GF-D8 (cell line): Measurements from ENCODE around the gene MYPN.
"Not testable (repeated sequence)": the region's sequence is repeated elsewhere in the genome, so short reads cannot be mapped to it uniquely, and the experiment has no call there.

Experiments used
- DNase-seq: peaks from one replicate; lab custom pipeline; 2025; lab: John Stamatoyannopoulos, UW

The MYPN gene, protein sequence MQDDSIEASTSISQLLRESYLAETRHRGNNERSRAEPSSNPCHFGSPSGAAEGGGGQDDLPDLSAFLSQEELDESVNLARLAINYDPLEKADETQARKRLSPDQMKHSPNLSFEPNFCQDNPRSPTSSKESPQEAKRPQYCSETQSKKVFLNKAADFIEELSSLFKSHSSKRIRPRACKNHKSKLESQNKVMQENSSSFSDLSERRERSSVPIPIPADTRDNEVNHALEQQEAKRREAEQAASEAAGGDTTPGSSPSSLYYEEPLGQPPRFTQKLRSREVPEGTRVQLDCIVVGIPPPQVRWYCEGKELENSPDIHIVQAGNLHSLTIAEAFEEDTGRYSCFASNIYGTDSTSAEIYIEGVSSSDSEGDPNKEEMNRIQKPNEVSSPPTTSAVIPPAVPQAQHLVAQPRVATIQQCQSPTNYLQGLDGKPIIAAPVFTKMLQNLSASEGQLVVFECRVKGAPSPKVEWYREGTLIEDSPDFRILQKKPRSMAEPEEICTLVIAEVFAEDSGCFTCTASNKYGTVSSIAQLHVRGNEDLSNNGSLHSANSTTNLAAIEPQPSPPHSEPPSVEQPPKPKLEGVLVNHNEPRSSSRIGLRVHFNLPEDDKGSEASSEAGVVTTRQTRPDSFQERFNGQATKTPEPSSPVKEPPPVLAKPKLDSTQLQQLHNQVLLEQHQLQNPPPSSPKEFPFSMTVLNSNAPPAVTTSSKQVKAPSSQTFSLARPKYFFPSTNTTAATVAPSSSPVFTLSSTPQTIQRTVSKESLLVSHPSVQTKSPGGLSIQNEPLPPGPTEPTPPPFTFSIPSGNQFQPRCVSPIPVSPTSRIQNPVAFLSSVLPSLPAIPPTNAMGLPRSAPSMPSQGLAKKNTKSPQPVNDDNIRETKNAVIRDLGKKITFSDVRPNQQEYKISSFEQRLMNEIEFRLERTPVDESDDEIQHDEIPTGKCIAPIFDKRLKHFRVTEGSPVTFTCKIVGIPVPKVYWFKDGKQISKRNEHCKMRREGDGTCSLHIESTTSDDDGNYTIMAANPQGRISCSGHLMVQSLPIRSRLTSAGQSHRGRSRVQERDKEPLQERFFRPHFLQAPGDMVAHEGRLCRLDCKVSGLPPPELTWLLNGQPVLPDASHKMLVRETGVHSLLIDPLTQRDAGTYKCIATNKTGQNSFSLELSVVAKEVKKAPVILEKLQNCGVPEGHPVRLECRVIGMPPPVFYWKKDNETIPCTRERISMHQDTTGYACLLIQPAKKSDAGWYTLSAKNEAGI (N-terminal part only)

DNA sequence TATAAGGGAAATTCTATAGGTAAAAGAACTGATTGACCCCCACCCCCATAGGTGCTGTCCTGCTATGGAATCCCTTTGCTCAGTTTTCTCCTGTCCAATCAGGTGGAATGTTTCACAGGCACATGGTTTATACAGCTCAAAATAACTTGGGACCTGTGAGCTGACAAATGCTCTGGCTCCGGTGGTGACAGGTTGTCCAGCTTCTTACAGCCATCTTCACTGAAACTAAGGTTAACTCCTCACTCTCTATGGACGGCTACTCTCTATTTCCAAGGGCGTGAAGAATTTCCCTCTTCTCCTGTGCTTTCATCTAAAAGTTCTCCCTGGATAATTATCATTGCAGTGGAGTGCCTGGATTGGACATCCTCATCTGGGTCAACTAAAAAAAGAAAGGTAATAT is at the start of gene MYPN:
MYPN (plus strand) TSS at position 158 of the 400 bp plus-strand sequence. CDS start 11,951 bp downstream, outside the sequence.
- no peak for DNase-seq

DNA sequence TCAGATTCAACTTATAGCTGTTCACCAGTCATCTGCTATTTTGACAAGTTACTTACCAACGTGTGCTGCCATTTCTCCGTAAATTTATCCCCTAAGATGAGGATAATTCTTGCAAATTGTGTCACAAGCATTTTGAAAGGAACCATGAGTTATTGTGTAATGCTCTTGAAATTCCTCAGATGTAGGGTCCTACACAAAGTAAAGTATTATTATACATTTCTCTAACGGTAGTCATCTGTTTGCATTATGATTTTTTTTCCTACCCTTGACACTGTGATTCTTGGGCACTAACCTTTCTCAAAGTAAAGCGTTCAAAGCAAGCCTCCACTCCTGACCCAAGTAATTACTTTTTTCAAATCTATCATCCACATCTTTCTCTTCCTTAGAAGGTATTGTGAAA is 42.3 kb upstream of the MYPN start:
- no peak for DNase-seq

DNA sequence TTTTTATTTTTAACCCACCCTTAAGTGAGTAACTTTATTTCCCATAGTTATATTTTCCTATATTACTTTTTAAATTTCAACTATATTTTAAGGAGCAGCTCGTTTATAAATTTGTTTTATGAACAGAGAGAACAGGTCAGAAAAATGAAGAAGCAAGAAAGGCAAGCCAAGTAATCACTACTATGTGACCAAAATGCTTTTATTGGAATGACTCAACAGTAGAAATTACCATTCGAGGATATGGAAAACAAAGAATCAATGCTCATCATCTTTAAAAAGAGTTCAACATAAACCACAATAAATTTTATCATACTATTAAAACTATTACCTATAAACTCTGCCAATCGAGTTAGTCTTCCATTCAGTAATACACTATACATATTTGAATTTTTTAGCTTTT is 41.8 kb upstream of the MYPN start:
- no peak for DNase-seq

DNA sequence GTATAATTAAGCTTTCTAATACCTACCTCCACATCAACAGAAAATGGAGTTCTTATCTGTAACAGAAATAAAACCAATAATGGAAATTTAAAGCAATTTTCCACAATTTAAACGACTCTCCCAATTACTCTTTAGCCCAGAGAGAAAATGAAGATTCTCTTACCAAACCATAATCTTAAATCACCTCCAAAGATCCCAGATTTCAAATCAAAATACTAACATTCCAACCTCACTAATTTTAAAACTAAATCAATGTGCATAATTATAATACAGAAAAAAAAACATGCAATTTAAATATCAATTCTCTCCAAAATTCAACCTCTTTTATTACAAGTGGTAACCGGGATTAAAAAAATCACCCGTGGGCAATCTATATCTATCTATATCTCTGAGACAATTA is 35.7 kb upstream of the MYPN start:
- DNase-seq, result no peak

DNA sequence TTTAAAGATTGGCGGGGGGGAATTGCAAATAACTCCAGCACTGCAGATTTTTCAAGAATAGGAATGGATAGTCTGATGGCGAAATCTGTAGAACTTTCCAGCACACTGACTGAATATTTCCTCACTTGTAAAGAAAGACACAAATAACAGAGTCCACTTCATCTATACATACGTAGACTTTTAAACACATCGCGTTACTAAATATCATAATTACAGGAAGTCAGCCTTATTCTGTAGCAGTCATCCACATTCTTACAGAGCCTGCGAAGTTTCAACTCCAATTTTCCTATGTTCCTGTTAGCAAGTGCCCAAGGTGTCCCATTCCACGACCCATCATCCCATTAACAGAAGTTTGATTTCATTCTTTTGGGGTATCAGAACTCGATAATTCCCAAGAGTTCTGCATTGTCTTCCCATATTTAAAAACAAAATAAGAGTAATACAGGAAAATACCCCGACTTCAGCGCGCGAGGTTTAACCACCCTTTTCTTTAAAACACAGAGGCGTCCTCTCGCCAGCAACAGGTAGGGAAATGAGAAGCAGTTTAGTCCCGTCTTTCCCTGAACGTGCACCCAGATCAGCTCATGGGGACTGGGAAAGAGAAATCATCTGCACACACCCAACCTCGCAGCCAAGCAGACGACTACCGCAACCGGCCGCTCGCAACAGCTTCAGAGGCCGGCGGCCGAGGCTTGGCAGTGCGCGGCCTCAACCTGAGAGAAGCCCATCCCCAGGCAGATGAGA is 35.1 kb upstream of the MYPN start:
- no peak for DNase-seq

DNA sequence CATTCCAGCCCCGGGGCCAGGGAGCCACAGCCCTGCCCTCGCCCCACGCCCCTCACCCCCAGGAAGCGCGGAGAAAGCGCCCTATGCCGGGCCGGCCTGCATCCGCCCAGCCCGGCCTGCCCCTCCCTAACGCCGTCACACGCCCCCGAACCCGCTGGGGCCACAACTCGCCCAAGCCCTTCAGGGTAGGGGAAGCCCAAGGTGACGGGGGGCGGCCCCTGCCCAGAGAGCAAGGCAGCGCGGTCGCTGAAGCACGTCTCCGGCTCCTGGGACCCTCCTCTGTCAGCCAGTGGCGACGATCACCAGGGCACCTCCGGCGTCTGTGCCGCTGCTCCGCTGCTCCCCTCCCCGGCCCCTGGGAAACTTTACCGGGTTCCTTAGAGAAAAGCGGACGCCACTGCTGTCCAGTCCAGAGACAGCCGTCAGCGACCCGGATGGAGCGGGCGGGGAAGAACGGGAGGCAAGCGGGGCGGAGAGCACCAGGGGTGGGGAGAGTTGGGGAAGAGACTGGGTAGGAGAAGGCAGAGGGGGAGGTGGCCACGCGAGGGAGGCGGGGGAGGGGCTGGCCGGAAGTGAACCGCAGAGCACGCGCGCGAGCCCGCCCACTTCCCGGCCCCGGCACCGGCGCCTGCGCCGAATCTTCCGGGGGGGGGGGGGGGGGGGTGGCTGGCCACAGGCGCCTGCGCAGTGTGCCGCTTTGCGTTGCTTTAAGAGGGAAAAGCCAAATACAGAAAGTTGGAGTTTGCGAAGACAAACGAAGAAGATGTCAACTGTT is 34.3 kb upstream of the MYPN start, which contains the start of gene HERC4:
HERC4 (minus strand) TSS at position 509 of the 775 bp plus-strand sequence. CDS start 2,175 bp downstream, outside the sequence.
- peak; percentile 68 for DNase-seq

DNA sequence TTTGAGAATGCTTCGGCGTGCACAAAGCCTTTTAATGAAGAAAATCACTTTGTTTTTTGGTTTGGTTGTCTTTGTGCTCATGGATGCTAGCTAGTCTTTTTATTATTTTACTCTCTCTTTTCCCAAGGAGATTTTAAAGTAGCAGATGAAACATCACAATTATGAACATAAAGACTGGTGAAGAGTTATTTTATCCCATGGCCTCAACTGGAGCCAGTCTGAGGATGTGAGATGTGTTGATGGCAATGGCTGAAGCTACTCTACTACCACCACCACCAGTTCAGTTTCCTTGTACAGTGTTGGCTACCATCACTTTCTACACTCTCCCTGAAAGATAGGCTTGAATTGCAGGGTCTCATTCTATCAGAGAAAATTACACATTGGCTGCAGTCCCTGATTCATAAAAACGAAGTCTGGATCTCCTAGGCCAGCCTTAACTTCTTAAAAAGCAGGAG is 33.7 kb upstream of the MYPN start:
- DNase-seq, result no peak

DNA sequence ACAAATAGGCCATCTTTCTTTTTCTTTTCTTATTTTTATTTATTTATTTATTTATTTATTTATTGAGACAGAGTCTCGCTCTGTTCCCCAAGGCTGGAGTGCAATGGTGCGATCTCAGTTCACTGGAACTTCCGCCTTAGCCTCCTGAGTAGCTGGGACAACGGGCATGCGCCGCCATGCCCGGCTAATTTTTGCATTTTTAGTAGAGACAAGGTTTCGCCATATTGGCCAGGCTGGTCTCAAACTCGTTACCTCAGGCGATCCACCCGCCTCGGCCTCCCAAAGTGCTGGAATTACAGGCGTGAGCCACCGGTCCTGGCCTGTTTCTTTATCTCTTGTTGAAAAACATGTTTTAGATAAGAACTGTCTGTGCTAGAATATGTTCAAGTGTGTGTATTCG is 33.2 kb upstream of the MYPN start:
- DNase-seq, result not testable (repeated sequence)

DNA sequence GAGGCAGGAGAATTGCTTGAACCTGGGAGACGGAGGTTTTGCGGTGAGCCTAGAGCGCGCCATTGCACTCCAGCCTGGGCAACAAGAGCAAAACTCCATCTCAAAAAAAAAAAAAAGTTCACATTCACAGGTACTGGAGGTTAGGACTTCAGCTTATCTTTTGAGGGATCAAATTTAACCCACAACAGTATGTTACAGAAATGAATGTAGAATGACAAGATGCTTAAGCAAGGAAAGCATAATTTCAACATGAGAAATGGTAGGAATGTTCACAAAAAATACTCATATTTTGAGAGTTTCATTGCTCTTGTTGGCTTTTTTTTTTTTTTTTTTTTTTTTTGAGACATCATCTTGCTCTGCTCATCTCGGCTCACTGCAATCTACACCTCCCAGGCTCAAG is 32.3 kb upstream of the MYPN start:
- no peak for DNase-seq

DNA sequence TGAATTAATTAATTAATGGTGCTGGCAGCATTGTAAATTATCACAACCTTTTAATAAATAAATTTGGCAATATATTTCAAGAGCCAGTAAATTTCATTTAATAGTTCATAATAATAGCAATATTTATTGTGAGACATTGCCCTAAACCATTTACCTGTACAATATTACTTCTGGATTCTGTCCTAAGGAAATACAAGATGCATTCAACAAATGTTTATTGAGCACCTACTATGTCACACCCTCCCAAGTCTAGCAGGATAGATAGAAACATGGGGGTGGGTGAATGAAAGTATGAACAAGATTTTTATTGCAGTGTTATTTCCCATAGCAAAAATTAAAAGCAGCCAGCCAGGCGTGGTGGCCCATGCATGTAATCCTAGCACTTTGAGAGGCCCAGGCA is 29.9 kb upstream of the MYPN start:
- no peak for DNase-seq

DNA sequence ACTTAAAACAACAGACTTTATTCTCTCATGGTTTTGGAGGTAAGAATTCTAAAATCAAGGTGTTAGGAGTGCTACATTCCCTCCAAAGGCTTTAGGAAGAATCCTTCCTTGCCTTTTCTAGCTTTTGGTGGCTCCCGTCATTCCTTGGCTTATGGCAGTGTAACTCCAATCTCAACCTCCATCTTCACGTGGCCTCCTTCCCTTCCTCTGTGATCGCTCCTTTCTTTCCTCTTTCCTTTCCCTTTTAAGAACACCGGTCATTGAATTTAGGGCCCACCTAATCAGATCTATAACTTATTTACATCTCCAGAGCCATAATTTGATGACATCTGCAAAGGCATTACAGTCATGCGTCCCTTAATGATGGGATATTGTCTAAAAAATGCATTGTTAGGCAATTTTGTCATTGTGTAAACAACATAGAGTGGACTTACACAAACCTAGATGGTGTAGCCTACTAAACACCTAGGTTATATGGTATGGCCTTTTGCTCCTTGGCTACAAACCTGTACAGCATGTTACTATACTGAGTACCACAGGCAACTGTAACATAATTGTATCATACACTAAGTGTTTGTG is 28.3 kb upstream of the MYPN start:
- no peak for DNase-seq

DNA sequence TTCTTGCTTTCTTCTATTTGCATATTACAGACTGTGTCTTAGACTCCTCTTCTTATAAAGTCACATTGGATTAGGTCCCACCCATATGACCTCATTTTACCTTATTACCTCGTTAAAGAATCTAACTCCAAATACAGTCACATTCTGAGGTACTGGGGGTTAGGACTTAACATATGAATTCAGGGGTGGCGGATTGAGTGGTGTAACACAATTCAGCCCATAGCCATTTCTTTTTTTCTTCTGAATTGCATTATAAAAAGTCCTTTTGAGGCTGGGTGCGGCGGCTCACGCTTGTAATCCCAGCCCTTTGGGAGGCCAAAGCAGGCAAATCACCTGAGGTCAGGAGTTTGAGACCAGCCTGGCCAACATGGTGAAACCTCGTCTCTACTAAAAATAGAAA is 27.4 kb upstream of the MYPN start:
- no peak for DNase-seq

DNA sequence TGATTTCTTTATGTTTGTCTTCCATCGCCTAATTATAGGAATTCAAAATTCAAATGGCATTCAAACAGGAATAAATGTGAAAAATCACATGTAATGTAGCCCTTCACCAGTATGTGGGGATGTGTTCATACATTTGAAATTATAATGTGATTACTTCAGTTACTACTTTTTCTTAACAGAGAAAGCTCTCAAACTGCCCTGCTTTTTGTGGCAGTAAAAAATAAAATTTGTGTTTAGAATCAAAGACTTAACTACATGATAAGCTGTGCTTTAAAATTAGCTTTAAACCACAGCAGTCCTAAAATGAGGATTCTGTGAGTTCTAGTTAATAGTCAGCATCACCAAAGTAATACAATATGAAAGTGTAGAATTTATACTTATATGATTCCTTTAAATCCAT is 26.4 kb upstream of the MYPN start:
- no peak for DNase-seq

DNA sequence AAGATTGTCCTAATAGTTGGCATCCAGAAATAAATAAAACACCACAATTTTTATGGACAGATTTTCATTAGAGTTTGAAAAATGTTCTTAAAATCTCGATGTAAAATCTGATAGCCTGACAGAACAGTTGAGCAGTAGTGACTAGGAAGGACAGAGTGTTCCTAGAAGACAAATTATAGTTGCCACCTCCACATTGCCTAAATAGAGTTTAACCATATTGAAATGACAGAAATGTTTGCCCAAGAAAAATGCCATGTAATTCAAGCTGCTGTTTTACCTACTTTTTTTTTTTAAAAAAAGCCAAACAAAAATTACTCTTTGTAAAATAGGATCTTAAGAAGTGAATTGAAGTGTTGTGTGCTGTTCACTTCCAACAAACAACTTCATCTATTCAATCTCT is 25.3 kb upstream of the MYPN start:
- DNase-seq, result no peak

DNA sequence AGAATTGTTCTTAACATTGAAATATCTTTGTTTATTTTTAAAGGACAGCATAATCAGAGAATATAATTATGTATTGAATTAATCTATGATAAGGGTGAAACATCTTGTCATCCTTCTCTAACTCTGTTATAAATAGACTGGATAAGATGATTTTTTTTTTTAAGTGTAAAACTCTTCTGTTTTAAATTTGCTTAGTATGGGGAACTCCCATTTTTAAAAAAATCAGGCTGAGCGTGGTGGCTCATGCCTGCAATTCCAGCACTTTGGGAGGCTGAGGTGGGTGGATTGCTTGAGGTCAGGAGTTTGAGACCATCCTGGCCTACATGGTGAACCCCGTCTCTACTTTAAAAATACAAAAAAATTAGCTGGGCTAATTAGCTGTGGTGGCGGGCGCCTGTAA is 24.8 kb upstream of the MYPN start:
- no peak for DNase-seq

DNA sequence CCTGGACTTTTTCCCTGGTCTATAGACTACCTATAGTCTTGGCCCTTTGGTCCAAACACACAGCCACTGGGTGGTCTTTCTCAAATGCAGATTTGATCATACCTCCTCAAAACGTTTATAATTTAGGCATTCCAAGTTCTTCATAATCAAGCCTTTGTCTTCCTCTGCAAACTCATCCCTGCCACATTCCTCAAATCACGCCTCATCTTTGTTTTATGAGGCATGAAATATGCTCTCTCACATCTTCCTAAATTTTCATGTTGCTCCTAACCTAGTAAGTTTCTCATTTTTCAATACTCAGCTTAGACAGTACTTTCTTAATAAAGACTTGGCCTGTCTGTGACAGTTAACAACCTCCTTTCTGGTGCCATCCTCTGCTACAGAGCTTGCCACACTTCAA is 23.3 kb upstream of the MYPN start:
- DNase-seq, result no peak

DNA sequence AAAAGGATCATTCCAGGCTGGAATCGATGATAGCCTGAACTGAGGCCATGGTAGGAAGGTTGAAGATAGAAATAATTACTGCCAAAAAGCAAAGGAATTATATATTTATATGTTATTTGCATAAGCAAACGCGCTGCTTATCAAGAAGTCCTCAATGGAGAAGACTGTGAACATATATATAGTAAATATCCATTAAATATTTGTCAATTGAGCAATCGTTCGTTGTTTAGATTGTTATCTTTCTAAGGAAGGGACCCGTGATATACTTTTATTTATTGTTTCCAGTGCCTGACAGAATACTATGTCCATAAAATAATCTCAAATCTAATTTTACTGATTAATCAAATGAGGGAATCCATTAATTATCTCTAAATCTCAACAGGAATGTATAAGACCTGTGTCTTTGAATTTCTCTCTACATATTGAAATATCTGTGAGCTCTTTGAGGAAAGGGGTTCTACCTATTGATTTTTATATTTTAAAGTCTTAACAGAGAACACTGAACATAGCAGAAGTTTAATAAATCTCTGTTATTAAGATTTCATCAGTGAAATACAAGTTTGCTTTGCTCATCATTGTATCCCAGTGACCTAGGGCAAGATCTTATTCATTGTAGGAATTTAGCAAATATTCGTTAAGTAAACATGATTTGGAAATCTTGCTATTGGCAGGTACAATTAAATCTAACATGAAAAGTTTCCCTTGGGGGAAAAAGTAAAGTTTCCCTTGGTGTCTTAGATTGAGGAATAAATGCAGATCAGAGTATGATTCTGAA is 22.2 kb upstream of the MYPN start:
- DNase-seq, result no peak

DNA sequence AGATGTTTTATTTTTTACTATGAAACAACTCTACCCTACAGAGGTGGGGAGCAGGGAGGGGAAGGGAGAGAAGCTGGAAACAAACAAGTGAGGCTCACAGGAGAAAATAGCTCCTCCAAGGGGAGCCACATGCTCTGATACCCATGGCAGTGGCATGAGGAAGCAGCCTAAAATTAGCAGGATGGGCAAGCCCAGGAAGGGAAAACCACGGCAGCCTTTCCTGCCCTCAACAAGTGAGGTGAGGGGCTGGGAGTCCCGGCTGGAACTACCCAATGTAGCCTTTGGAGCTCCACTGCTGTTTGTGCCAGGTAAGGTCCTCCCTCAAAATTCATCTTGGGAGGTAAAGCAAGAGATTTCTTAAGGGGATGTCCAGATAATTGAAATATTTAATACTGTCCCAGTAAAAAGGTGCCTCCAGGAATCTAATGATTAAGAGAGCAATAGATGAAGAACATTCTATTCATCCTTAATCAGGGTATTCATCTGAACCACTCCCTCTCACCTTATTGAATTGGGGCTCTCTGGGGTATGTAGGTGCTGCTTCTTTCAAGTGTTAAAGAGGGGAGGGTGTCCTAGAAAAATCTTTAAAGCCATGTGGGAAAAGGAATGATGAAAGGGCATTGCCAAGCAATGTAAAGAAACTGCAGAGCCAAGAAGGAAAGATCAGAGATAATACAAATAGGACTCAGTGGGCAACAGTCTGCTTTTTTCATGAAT is 21.4 kb upstream of the MYPN start:
- DNase-seq, result no peak

DNA sequence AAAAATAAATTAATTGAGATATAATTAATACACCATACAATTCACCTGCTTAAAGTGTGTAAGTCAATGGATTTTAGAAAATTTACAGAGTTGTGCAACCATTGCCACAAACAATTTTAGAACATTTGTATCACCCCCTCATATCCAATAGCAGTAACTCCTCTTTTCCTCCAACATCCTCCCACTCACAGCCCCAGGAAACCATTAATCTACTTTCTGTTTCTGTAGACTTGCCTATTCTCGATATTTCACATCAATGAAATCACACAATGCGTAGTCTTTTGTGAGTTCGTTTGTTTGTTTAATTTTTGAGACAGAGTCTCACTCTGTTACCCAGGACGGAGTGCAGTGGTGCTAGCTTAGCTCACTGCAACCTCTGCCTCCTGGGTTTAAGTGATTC is 20.5 kb upstream of the MYPN start:
- DNase-seq, result no peak
